ENCODE measurements around the gene USP32. TPM values are rescaled to one million over a fixed set of nuclear protein-coding genes. Genes with fewer than 3 reads are reported as not detected.

USP32 gene
- total RNA-seq, 1 donor, result 59.1 TPM

DNA sequence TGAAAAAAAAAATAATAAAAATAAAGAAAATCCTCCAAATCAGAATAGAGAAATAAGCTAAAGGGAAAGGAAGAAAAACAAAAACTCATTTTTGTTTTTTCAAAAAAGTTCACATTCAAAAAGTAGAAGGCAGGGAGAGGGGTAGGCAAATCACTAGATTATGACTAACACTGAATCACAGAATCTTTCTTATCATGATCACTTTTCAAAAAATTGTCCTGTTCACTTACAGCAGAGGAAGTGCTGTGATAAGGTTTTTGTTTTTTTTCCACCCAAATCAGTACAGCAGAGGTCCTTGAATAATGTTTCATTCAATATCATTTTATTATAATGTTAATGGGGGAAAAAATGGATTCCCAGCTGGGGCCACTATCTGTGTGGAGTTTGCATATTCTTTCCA lies 135.8 kb downstream of the USP32 start:
- DNase-seq (ENCODE audit: low read depth), result peak; percentile 39
- H3K4me3 ChIP-seq (ENCODE audit: low read depth, low read length), result no peak overlapping the region
- TF ChIP-seq, protein P1, sequence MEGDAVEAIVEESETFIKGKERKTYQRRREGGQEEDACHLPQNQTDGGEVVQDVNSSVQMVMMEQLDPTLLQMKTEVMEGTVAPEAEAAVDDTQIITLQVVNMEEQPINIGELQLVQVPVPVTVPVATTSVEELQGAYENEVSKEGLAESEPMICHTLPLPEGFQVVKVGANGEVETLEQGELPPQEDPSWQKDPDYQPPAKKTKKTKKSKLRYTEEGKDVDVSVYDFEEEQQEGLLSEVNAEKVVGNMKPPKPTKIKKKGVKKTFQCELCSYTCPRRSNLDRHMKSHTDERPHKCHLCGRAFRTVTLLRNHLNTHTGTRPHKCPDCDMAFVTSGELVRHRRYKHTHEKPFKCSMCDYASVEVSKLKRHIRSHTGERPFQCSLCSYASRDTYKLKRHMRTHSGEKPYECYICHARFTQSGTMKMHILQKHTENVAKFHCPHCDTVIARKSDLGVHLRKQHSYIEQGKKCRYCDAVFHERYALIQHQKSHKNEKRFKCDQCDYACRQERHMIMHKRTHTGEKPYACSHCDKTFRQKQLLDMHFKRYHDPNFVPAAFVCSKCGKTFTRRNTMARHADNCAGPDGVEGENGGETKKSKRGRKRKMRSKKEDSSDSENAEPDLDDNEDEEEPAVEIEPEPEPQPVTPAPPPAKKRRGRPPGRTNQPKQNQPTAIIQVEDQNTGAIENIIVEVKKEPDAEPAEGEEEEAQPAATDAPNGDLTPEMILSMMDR (IDR thresholded peaks at IDR 0.05; ENCODE audit: insufficient read depth, low read length), result no peak

- TF ChIP-seq, protein P1 (IDR thresholded peaks at IDR 0.05; ENCODE audit: insufficient read depth, low read length), result no peak
- no peak for DNase-seq (ENCODE audit: low read depth)
- no peak overlapping the region for H3K4me3 ChIP-seq (ENCODE audit: low read depth, low read length)
These were observed 138.9 kb downstream of the USP32 start for GRCh38 chr17:60253048-60253447.

GRCh38 chr17:60252459-60252858 lies 139.5 kb downstream of the USP32 start:
- TF ChIP-seq, protein P1 (IDR thresholded peaks at IDR 0.05; ENCODE audit: insufficient read depth, low read length), result no peak
- H3K4me3 ChIP-seq (ENCODE audit: low read depth, low read length), result no peak overlapping the region
- no peak for DNase-seq (ENCODE audit: low read depth)

DNA sequence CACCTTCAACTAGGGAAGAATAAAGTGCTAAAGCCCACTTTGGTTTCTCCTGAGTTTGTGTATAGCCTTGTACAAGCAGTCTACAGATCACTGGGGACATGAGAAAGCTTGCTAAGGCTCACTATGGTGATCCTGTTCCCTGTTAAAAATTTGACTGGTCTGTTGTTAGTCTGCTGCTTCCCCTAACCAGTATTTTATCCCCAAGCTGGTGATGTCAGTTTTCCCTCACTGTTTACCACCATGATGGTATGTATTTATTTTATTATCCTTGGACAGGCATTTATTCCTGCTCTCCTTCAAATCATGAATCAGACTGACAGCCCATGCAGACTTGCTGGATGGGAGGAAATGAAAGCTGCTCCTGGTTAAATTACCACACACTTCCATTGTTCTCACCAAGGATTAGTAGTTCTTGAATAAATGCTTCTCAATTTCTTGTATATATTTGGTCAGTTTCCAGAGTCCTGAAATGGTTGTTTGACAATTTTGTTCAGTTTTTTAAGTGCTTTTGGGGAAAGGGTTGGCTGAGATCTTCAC lies 142.6 kb downstream of the USP32 start:
- no peak overlapping the region for H3K4me3 ChIP-seq (ENCODE audit: low read depth, low read length)
- TF ChIP-seq, protein P1 (IDR thresholded peaks at IDR 0.05; ENCODE audit: insufficient read depth, low read length), result no peak
- DNase-seq (ENCODE audit: low read depth), result peak; percentile 60

DNA sequence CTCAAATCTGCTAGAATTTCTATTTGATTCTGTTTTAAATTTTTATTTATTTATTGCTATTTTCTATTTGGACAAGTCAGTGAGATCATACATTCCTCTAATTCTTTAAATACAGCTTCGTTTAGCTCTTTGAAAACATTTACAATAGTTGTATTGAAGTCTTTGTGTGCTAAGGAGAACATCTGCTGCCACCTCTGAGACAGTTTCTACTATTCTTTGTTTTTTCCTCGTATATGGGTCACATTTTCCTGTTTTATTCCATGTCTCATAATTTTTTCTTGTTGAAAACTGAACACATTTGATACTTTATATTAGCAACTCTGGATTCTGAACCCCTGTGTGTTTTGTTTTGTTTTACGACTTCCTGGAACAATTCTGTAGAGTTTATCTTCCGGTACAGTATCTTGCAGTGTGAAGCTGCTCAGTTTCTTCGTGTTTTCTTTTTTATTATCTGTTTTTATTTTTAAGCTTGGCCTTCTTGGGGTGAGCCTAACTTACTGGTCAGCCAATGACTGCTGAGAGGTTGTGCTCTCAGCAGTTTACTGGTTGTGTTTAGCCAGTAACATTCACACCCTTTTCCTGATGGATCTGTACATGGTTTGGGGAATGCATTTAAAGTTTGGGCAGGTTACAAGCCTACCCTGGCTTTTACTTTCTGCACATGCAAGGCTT lies 143.2 kb downstream of the USP32 start:
- no peak for DNase-seq (ENCODE audit: low read depth)
- TF ChIP-seq, protein P1 (IDR thresholded peaks at IDR 0.05; ENCODE audit: insufficient read depth, low read length), result no peak
- no peak overlapping the region for H3K4me3 ChIP-seq (ENCODE audit: low read depth, low read length)

- no peak for DNase-seq (ENCODE audit: low read depth)
- no peak overlapping the region for H3K4me3 ChIP-seq (ENCODE audit: low read depth, low read length)
- TF ChIP-seq, protein P1 (IDR thresholded peaks at IDR 0.05; ENCODE audit: insufficient read depth, low read length), result no peak
These were observed 144.0 kb downstream of the USP32 start for GRCh38 chr17:60247836-60248461.
